Stimulated activated CD4-positive, alpha-beta T cell treated with anti-CD3 and anti-CD28 coated beads, TNF-alpha, amount 100 ng/mL, for 4 hours (primary cell): ENCODE results near the gene SAMD4B.

Experiments
- DNase-seq, 3 experiments: peaks; one replicate each; pipeline ENCODE4 v3.0.0-alpha.2; 2020; ENCODE audit warnings: low read depth in 3 of 3

Gene SAMD4B

DNA sequence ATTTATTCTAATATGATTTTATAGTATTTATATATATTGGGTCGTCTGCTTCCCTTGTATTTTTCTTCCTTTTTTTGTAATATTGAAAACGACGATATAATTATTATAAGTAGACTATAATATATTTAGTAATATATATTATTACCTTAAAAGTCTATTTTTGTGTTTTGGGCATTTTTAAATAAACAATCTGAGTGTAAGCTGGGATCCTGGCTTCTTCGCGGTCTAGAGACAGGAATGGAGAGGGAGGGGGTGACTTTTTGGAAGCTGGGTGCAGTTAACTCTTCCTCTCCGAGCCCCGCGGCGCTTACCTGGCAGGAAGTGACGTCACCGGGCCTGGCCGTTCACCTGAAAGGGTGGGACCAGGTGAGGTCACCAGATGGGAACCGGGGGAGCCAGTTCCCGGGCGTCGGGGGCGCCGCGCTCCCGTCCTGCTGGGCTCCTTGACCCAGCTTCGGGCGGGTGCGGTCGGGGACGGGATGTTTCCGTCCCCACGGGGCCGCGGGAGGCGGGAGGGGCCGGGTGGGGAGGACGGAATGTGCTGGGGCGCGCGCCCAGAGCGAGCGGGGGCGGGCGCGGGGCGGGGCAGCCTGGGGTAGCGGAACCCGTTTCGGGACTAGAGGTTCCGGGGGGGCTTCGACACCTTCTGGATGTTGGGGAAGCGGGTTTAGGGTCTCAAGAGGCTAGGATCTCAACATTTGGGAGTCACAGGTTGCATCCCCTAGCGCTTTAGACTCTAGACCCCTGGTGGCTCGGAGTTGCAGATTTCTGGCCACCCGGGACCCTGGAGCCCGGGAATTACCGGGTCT, 67.2 kb downstream of the SAMD4B start:
- peak; percentile 71 to 78 (median 73) for DNase-seq

DNA sequence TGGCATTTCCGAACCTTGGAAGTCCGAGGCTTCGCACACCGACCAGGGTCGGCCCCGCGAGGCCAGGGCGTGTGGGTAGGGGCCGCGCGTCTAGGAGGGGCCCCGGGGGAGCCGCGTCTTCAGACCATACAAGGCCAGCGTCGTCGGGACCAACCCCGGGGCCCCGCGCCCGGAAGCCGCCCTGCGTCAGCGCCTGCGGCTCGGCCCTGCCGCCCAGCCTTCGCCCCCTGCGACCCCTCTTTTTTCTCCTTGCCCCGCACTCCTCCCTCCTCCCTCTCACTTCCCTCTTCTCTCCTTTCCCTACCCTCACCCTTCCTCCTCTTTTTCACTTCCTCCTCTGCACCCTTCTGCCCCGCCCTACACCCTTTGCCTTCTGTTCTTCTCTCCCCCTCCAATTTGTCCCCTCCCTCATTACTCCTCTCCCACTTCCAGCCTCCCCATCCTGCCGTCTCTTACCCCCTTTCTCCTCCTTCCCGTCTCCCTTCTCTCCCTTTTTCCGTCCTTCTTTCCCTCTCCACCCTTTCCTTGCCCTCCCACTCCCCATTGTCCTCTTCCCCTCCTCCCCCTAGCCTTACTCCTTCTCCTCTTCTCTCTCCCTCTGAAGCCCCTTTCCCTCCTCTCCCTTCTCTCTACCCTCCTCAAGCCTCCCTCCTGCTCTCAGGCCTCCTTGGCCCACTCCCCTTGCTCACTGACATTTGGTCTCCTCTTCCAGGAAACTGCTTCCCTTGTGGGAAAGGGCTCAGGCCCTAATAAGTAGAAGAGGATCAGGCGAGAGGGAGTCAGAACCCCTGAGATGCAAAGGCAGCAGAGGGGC, 68.0 kb downstream of the SAMD4B start:
- DNase-seq: peak in 1 of 3 experiments; percentile 41

DNA sequence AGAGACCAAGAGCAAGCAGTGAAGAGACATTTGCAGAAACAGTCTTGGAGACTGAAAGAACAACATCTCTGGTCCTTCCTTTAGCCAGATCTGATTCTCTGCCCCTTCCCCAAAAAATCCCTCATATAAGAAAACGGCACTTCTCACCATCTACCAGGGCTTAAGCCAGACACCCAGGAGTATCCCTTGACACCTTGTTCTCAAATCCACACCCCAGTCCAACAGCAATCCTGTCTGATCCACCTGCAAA, 68.5 kb downstream of the SAMD4B start:
- no peak for DNase-seq

DNA sequence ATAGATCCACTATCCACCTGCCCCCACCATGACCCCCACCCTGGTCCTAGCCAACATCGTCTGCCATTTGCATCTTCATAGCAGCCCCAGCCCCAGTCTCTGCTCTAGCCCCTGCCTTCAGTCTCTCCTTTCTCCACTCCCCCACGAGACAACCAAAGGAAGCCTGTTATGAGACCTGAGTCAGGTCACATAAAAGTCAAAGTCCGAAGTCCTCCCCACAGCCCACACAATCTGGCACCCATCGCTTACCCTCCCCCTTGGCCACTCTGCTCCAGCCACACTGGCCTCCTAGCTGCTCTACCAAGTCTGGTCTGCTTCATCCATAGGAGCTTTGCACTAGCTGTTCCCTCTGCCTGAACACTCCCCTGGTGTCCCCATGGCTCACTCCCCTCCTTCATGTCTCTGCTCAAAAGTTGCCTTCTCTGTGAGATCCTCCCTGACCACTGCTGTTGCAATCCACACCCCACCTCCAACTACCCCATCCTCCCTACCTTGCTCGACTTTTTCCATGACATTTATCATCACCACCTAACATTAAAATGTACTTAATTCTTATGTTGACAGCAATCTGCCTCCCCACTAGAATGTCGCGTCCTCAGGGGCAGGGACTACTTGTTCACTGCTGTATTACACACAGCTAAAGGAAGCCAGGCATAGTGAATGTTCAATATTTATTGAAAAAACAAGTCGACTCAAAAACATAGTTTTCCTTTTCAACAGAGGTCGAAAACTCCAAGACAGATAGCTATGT, 69.0 kb downstream of the SAMD4B start:
- no peak for DNase-seq

DNA sequence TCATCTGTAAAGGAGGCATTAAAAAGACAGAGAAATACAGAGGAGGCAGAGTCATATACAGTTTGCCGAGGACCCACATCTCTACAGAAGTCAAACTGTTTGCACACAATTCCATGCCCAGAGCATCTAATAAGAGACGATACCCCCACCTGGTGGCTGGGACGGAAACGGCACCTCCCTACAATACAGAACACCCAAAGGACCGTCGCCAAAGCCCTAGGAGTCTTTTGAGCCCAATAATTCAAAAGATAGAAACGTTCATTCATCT, 69.5 kb downstream of the SAMD4B start:
- DNase-seq: peak; percentile 80 to 87 (median 83)

DNA sequence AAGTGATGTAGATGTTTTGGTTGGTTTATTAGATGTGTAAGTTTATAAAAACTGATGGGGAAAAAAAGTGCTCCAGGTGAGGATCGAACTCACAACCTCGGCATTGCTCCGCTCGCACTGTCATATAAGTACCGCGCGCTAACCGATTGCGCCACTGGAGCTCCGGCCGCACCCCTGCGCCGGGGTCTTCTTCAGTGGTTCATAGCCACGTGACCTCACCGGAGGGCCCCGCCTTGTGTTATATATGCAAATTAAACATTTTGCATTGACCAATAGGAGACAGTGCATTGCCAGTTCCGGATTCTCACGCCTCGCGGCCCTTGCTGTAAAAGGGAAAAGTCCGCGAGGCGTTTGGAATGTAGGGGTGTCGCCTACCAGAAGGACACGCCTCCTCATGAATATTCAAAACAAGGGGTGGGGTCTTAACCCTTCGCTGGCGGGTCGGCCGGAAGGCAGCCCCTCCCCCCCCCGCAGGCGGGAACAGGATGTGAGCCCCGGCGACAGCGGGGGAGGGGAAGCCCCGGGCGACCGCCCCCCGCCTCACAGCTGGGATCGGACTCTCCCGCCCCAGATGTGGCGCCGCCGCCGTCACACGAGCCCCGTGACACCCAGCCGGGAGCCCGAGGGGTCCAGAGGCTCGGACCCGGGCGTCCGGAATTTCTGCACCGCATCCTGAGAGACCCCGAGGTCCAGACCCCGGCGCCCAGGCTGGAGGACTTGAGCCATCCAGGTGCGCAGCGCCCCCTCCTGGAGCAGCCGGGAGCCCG, 70.1 kb downstream of the SAMD4B start, which contains the start of gene PLEKHG2:
TSS of gene PLEKHG2 (plus strand) at position 570 of the 767 bp plus-strand sequence. CDS start 1,418 bp downstream, outside the sequence.
- peak; percentile 92 to 99 (median 97) for DNase-seq

DNA sequence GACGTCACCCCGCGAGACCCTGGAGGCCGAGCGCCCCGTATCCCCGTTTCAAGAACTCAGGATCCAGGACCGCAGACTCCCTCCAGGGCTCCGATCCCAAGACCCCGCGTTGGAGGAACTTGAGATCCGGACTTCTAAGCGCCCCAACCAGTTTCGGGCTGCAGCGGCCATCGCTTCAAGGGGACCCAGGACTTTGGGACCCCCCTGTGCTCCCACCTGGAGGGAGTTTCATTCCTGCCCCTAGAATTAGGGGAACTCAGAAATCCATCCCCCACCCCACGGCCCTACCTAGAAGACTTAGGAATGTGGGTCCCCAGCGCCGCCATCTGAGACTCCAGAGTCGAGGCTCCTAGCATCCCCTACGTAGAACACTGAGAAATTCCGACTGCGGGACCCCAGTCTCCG, 70.6 kb downstream of the SAMD4B start:
- no peak for DNase-seq

DNA sequence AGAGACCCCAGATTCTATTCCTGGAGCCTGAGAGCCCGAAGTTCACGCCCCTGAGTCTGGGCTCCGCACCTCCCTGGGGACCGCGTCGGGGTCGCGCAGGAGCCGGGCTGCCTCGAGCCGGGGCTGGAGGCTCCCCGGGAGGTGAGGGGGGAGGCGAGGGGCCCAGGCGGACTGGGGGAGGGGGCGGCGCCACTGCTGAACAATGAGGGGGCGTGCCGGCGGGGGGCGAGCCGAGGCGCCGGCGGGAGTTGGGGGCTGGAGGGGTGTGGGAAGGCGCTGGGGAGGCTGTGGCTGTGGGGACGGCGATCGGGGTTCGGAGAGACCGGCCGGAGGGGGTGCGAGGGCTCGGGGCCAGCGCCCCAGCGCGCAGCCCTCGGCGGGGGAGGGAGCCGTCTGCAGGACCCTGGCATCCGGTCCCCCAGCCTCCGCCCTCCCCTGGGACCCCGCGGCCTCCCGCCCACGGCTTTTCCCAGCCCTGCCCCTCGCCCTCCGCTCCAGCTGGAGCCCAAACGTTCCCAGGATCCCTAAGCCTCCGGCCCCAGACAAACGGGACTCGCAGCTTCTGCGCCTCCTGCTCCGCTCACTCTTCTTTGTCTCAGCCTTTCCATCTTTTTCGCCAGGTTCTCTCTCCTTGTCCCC, 71.2 kb downstream of the SAMD4B start:
- DNase-seq: no peak

DNA sequence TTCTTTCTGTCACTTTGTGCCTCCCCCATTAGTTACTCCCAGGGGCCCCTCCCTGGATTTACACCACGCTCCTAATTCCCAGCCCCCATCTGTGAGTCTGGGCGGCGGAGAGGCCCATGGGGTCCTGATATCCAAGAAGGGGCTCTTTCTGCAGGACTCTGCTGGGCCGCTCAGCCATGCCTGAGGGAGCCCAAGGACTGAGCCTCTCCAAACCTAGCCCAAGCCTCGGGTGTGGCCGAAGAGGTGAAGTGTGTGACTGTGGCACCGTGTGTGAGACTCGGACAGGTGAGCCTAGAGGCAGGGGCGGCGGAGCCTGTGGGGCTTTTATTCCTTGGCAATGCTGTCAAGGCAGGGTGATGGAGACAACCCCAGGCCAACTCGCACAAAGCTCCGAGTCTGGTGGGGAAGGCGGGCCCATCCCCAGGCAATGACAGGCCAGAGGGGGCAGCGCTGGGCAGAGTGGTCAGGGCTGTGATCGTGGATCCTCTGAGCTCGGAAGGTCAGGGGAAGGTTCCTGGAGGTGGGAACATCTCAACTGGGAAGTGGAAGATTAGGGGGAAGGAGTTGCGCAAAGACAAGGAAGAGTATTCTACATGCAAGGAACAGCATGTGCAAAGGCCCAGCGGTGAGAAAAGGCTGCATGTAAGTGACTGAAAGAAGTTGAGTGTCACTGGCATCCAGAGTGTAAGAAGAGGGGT, 71.8 kb downstream of the SAMD4B start:
- no peak for DNase-seq

DNA sequence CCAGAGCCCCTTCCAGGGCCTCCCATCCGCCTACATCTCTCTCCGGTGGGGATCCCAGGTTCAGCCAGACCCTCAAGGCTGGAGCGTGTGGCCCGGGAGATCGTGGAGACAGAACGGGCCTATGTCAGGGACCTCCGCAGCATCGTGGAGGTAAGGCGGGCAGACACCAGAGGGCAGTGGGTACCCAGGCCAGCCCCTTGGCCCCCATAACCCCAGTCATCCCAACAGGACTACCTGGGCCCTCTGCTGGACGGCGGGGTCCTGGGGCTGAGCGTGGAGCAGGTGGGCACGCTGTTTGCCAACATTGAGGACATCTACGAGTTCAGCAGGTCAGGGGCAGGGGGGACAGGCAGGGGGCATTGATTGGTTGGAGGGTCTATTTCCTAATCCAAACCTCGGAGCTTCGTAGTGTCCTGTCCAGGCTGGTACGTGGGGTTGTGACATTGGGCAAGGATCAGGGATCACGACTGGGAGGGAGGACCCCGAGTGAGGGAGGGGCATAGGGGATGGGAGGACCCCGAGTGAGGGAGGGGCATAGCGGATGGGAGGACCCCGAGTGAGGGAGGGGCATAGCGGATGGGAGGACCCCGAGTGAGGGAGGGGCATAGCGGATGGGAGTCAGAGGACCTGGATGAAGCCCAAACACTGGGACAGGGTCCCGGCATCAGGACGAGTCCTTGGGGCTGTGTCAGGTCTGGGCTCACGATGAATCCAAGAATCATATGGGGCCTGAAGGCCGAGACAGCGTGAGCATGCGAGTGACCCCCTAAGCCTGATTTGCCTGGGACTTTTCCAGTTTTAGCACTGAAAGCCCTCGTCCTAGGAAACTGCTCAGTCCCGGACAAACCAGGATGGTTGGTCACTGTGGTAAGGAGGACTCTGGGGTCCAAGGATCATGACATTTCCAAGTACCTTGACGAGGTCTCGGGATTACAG, 73.2 kb downstream of the SAMD4B start:
- no peak for DNase-seq

DNA sequence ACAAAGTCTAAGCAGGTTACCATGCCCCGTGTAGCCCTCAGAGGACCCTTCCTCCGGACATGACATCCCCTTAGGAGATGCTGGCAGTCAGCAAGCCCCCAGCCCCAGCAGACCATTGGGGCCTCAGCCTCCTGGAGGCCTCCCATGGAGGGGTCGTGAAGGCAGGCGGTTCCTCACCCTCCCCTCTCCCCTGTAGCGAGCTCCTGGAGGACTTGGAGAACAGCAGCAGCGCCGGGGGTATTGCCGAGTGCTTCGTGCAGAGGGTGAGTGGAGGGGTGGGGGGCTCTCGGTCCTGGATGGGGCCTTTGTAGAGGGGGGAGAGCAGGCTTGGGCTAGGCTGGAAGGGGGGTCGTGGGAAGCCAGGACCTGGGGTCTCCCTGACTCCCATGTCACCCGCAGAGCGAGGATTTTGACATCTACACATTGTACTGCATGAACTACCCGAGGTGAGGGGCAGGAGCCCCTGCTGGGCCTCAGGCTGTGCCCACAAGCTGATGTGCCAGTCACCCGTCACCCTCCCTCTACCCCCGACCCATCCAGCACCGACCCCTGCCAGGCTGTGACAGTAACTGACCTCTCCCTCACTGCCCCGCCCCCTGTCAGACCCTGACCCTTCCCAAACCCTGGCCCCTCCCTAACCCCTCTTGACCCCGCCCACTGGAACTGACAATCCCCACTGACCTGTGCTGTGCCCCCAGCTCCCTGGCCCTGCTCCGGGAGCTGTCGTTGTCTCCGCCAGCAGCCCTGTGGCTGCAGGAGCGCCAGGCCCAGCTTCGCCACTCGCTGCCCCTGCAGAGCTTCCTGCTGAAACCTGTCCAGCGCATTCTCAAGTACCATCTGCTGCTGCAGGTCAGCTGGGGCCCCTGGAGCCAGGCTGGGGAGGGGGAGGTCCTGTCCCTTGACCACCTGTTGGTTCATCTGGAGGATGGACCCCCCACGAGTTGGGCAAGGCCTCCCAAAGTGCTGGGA, 74.2 kb downstream of the SAMD4B start:
- no peak for DNase-seq

DNA sequence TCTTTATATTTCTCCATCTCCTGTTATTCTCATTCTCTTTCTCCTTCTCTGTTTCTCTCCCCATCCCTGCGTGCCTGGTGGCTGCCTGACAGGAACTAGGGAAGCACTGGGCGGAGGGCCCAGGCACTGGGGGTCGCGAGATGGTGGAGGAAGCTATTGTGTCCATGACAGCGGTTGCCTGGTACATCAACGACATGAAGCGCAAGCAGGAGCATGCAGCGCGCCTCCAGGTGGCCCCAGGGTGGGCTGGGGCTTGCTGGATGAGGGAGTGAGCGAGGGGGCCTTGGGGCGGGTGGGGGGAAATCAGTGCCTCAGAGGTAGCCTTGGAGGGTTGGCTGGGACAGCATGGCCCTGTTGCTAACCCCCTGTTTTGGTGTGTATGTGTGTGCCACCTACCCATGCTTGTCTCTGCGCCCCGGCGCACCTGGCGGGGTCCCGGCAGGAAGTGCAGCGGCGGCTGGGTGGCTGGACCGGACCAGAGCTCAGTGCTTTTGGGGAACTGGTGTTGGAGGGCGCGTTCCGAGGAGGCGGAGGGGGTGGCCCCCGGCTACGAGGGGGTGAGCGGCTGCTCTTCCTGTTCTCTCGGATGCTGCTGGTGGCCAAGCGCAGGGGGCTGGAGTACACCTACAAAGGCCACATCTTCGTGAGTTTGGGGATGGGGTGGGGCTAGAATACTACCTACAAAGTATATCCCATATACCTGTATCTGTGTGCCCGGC, 75.4 kb downstream of the SAMD4B start:
- DNase-seq: no peak

DNA sequence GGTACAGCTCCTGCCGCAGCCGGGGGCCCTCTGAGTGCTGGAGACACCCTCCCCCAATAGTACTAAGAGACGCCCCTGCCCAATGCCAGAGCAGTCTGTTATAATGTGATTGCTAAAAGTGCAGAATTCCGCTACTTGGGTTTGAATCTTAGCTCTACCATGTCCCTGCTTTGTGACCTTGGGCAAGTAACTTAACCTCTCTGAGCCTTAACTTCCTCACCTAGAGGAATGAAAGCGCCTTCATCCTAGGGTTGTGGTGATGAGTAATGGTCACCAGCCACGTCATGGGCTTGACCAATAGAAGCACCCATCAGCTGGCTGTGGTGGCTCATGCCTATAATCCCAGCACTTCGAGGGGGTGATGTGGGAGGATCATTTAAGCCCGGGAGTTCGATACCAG, 76.8 kb downstream of the SAMD4B start:
- DNase-seq: no peak

DNA sequence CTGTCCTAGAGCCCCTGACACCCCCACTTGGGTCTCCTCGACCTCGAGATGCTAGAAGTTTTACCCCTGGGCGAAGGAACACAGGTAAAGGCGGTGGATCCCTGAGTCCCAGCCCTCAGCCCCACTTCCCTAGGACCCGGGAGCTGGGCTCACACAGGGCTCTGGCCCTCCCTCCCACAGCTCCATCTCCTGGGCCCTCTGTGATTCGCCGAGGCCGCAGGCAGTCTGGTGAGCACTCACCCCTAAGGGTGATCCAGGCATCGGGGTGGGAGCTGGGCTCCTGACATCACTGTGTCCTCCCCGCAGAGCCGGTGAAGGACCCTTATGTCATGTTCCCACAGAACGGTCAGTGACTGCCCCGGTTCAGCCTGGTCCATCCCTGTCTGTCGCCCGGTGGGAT, 78.5 kb downstream of the SAMD4B start:
- no peak for DNase-seq

DNA sequence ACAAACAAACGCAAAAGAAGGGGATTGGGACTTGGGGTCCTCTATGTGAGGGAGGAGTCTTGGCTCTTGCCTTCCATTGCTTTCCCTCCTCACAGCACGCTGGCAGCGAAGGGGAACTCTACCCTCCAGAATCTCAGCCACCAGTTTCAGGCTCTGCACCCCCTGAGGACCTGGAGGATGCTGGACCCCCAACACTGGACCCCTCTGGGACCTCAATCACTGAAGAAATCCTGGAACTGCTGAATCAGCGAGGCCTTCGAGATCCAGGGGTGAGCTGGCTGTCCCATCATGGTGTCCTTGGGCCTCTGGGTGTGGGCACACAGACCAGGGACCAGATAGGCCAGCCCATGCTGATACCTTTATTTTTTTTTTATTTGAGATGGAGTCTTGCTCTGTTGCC, 79.8 kb downstream of the SAMD4B start:
- DNase-seq: no peak

DNA sequence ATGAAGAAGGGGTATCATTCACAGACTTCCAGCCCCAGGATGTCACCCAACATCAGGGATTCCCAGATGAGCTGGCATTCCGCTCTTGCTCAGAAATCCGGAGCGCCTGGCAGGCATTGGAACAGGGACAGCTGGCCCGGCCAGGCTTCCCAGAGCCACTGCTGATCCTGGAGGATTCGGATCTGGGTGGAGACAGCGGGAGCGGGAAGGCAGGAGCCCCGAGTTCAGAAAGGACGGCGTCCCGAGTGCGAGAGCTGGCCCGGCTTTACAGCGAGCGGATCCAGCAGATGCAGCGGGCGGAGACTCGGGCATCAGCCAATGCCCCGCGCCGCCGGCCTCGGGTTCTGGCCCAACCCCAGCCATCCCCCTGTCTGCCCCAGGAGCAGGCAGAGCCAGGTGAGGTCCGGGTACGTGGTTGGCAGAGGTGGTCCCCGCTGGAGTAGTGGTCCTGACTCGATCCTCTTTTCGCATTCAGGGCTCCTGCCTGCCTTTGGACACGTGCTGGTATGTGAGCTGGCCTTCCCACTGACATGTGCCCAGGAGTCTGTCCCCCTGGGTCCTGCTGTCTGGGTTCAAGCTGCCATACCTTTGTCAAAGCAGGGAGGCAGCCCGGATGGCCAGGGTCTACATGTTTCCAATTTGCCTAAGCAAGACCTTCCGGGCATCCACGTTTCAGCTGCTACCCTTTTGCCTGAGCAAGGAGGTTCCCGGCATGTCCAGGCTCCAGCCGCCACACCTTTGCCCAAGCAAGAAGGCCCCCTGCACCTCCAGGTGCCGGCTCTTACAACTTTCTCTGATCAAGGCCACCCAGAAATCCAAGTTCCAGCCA, 81.3 kb downstream of the SAMD4B start:
- DNase-seq: no peak

DNA sequence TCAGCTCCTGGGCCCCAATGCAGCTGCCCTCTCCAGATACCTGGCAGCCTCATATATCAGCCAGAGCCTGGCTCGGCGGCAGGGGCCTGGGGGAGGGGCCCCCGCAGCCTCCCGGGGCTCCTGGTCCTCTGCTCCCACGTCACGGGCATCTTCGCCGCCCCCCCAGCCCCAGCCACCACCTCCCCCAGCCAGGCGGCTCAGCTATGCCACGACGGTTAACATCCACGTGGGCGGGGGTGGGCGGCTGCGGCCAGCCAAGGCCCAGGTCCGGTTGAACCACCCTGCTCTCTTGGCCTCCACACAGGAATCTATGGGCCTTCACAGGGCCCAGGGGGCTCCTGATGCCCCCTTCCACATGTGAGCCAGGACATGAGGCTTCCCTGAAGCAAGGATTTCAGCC, 82.7 kb downstream of the SAMD4B start:
- no peak for DNase-seq
